Adrenal gland (tissue), 12 donors: ENCODE measurements around the gene COL10A1. TPM values are rescaled to one million over a fixed set of nuclear protein-coding genes. Genes with fewer than 3 reads are reported as not detected.

ENCODE experiments used
- DNase-seq, 7 donors: peaks; one replicate each; pipeline ENCODE4 v3.0.0-alpha.2; 2019 to 2020
- H3K27ac ChIP-seq, 5 donors: fragments of 200-600 bp; sonication (generic) in 4 of 5; 1 replicate in 3 of 5; 2 replicates in 2 of 5; pipeline versions ENCODE4 v1.5.1 to v1.8.0; 2016 to 2020; ENCODE audit warnings: mild to moderate bottlenecking in 1 of 5
- H3K27me3 ChIP-seq: fragments of 200-600 bp; 2 replicates; pipeline ENCODE4 v1.8.0; 2021
- H3K36me3 ChIP-seq, 2 donors: fragments of 200-600 bp; replicated peaks in 1 of 2; 1 replicate in 1 of 2; 2 replicates in 1 of 2; pipeline versions ENCODE4 v1.5.1 to v1.8.0; 2018 to 2022
- H3K4me1 ChIP-seq, 2 donors: fragments of 200-600 bp; replicated peaks in 1 of 2; 1 replicate in 1 of 2; 2 replicates in 1 of 2; pipeline versions ENCODE4 v1.5.1 to v1.8.0; 2018 to 2021
- H3K4me3 ChIP-seq, 4 donors: fragments of 200-600 bp; sonication (generic) in 3 of 4; one replicate each; pipeline ENCODE4 v1.5.1; 2016 to 2018
- H3K9me3 ChIP-seq, 3 donors: fragments of 200-600 bp; sonication (generic) in 1 of 3; replicated peaks in 1 of 3; 1 replicate in 2 of 3; 2 replicates in 1 of 3; pipeline versions ENCODE4 v1.5.1 to v1.8.0; 2016 to 2021
- POLR2A ChIP-seq, 2 donors: fragments of 450-650 bp; IDR thresholded peaks; one replicate each; pipeline ENCODE4 v1.6.1; 2017; ENCODE audit warnings: antibody characterized with exemption in 2 of 2, mild to moderate bottlenecking in 2 of 2, moderate library complexity in 1 of 2
- WGBS, 4 donors: extraction: QIAGEN DNeasy Blood & Tissue Kit in 2 of 4; methylation state at CpG; one replicate each; pipeline versions ENCODE4 v1.1.5 to v1.1.7; 2013 to 2017; 5-methylcytosine and 5-hydroxymethylcytosine counted together
- intact Hi-C, 2 donors: fragments of 100-400 bp; cut with DNase I; formaldehyde crosslinking; loops; one replicate each; pipeline versions ENCODE4 v1.14.1 to v1.15.0; 2022 to 2023
- polyA plus RNA-seq, 3 donors: library from polyadenylated mRNA; stranded (reverse); fragments of 200-250 nt in 2 of 3; fragments of 350-450 nt in 1 of 3; fragmentation: Illumina TruSeq in 1 of 3; extraction: RNeasy Lipid Tissue Mini Kit (QIAGEN cat#74804) in 1 of 3; gene quantifications; one replicate each; pipeline ENCODE4 v1.2.3, GENCODE V29; 2013 to 2014
- total RNA-seq, 9 donors: library from RNA; depleted of rRNA in 4 of 9; stranded (reverse); fragments of >200 nt in 4 of 9; fragments of 120-200 nt in 1 of 9; fragmentation: NEBNext Ultra II Directional in 1 of 9; extraction: Animal tissue kit (Norgen Biotek cat#: 25700) in 1 of 9; gene quantifications; one replicate each; pipeline versions ENCODE4 v1.1.0 to v1.2.4, GENCODE V29; 2013 to 2023
- TF ChIP-seq, protein P1 (sequence below), 6 experiments: fragments of 450-650 bp in 4 of 6; fragments of 200-600 bp in 2 of 6; sonication (generic) in 1 of 6; IDR thresholded peaks; 1 replicate in 5 of 6; 2 replicates in 1 of 6; pipeline versions ENCODE4 v1.5.1 to v1.8.0; 2016 to 2021; ENCODE audit warnings: antibody characterized with exemption in 6 of 6, mild to moderate bottlenecking in 2 of 6, moderate library complexity in 1 of 6
- donor health status: healthy with polysubstance abuse.
- donor health status: Bipolar disorder and iron deficiency.
- donor health status: DM: yes; HTN: yes; CAD: no.
- donor health status: DM: no; HTN: no; CAD: no.
- donor health status: DM: no; HTN: no; CAD: no.
- donor health status: DM: yes; HTN: yes; CAD: no.

The COL10A1 gene
- total and polyA plus RNA-seq, 12 donors: under 0.01 to 0.12 (median 0.07) TPM; not detected in 9

DNA sequence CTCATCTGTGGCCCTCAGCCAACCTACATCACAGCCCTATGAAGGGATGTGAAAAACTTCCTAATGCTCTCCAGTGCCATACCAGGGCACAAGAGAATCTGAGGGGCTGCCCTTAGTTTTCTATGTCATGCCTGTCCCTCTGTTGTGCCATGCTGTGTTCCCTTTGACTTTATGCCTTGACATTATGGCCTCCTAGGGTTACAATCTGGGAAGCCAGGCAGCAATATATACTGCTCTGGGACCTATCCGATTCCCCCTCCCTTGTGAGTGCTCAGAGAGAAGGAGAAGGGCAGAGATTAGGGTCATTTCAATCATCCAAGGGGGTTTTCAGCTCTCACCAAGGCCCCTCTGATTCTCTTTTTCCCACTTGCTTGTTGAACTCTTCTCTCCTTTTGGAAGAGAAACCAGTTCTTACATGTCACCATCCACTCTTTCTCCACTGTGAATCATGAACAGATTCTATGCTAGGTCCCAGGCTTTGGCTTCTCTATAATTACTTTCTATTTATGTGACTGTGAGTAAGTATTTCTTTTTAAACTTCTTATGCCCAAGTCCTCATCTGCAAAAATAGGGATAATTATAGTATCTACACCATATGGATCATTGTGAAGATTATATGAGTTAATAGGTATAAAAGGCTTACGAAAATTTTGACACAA is 51.1 kb downstream of the COL10A1 start:
- Histone ChIP-seq H3K27ac (no peak overlapping the region), H3K4me3 (no peak overlapping the region), H3K27me3 (no peaks in the 10 kb centered on the region), H3K9me3 (no peaks in the 10 kb centered on the region), H3K36me3 (no peaks in the 10 kb centered on the region), H3K4me1 (no peaks in the 10 kb centered on the region)
- TF ChIP-seq, protein P1, sequence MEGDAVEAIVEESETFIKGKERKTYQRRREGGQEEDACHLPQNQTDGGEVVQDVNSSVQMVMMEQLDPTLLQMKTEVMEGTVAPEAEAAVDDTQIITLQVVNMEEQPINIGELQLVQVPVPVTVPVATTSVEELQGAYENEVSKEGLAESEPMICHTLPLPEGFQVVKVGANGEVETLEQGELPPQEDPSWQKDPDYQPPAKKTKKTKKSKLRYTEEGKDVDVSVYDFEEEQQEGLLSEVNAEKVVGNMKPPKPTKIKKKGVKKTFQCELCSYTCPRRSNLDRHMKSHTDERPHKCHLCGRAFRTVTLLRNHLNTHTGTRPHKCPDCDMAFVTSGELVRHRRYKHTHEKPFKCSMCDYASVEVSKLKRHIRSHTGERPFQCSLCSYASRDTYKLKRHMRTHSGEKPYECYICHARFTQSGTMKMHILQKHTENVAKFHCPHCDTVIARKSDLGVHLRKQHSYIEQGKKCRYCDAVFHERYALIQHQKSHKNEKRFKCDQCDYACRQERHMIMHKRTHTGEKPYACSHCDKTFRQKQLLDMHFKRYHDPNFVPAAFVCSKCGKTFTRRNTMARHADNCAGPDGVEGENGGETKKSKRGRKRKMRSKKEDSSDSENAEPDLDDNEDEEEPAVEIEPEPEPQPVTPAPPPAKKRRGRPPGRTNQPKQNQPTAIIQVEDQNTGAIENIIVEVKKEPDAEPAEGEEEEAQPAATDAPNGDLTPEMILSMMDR (IDR thresholded peaks at IDR 0.05): no peak
- TF ChIP-seq POLR2A (IDR thresholded peaks at IDR 0.05): no peak
- intact Hi-C loops: no loop called here
- WGBS, 4 donors: 88 to 97% (median 95%) methylated on average over 2 of the region's 2 CpGs
- no peak for DNase-seq

DNA sequence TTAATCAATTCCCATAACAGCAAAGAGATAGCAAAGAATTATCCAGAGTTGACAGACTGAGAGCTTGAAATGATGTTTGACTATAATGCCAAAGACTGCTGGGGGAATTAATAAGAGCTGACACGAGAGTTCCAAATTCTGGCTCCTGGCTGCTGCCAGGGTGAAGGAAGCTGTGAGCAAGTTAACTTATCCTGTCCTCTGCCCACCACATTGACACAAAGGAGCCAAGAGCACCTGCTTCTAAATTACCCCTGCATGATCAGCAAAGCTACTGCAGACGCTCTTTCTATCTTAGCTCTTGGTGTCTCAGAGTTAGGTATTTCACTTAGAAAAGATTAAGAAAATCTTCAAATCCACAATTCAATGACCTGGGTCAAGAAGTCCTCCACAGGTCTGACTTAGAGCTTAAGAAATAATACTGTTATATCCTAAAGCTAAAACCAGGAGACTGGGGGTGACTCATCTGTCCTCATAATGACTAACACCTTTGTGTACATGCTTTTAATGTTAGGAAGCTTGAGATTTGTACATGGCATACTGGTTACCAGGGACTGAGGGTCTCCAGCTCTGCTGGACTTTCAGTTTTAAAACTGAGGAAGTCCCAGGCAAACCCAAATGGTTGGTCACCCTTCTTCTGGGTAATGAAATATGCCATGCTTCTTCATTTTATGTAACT is 52.0 kb downstream of the COL10A1 start:
- Histone ChIP-seq H3K27ac (no peak overlapping the region), H3K4me3 (no peak overlapping the region), H3K36me3 (no peaks in the 10 kb centered on the region), H3K9me3 (no peaks in the 10 kb centered on the region), H3K27me3 (no peaks in the 10 kb centered on the region), H3K4me1 (no peaks in the 10 kb centered on the region)
- TF ChIP-seq, protein P1 (IDR thresholded peaks at IDR 0.05): no peak
- TF ChIP-seq POLR2A (IDR thresholded peaks at IDR 0.05): no peak
- WGBS, 4 donors: 69 to 91% (median 85%) methylated on average over 2 of the region's 2 CpGs
- DNase-seq: no peak
- intact Hi-C loops: no loop called here

DNA sequence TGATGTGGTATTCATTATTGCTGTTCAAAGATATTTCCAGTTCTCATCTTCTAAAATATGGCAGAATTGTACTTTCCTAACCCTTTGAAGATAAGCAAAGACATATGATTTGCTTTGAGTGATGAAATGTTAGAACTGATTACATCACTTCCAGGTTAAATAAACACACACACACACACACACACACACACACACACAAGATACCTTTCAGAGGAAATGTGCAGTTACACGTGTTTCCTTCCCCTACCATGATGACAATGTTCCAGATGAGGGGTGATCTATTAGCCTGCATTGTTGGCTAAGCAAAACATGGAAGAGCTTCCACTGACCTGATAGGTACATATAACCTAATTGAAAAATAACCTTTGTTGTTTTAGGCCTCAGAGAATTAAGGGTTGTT is 53.6 kb downstream of the COL10A1 start:
- Histone ChIP-seq H3K4me3 (no peak overlapping the region), H3K27ac (no peak overlapping the region), H3K9me3 (no peaks in the 10 kb centered on the region), H3K4me1 (no peaks in the 10 kb centered on the region), H3K36me3 (no peaks in the 10 kb centered on the region), H3K27me3 (no peaks in the 10 kb centered on the region)
- intact Hi-C loops: no loop called here
- WGBS, 4 donors: 43 to 71% (median 60%) methylated on average over 1 of the region's 1 CpG
- no peak for DNase-seq
- no peak for TF ChIP-seq POLR2A (IDR thresholded peaks at IDR 0.05)
- TF ChIP-seq, protein P1 (IDR thresholded peaks at IDR 0.05): no peak

DNA sequence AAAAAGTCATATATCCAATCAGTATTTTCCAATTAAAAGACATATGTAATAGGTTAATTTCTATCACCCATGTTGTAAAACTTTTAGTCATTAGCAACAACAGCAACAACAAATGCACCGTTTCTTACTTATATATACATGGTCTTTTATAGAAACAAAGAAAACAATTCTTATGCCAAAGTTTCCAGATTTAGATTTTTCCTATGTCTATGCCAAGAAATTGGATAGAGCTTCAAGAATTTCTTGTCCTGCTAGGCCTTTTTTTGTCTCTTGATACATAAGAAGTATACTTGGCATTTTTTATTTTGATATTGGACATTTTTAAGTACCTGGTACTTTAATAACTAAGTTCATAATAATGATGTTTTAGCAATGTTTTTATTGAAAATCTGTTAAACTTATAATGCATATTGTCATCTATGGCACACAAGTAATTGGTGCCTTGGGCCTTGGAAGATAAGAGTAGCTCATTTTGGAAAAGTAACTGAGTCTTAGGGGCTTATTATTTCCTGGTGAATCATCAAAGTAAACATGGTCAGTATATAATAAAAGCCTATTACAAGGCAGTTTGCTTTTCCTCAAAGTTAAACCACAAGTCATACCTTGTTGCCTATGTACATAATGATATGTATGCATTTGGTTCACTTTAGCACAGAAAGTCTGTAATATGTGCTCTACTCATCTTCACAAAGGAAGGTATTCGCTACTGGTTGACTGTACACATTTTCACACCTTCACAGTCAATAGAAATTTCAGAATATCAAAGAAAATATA is 55.1 kb downstream of the COL10A1 start:
- no peak for DNase-seq
- no peak for TF ChIP-seq POLR2A (IDR thresholded peaks at IDR 0.05)
- TF ChIP-seq, protein P1 (IDR thresholded peaks at IDR 0.05): no peak
- no peaks in the 10 kb centered on the region for H3K27me3 ChIP-seq
- intact Hi-C loops: no loop called here
- no peaks in the 10 kb centered on the region for H3K4me1 ChIP-seq
- 78 to 85% (median 84%) methylated on average over 2 of the region's 2 CpGs for WGBS, 4 donors
- H3K36me3 ChIP-seq: no peaks in the 10 kb centered on the region
- no peak overlapping the region for H3K4me3 ChIP-seq
- no peak overlapping the region for H3K27ac ChIP-seq
- no peaks in the 10 kb centered on the region for H3K9me3 ChIP-seq
